HG02678 (cell line): Measurements from ENCODE around the gene ZNF276.
"Not testable (repeated sequence)": the region's sequence is repeated elsewhere in the genome, so short reads cannot be mapped to it uniquely, and the experiment has no call there.

Experiments
- ATAC-seq: cut with Tn5 transposase; IDR thresholded peaks from one replicate; pipeline ENCODE4 v1.9.1; 2021; ENCODE audit warnings: mild to moderate bottlenecking, moderate library complexity; ENCODE audit not compliant: unreplicated experiment

ZNF276 gene, protein sequence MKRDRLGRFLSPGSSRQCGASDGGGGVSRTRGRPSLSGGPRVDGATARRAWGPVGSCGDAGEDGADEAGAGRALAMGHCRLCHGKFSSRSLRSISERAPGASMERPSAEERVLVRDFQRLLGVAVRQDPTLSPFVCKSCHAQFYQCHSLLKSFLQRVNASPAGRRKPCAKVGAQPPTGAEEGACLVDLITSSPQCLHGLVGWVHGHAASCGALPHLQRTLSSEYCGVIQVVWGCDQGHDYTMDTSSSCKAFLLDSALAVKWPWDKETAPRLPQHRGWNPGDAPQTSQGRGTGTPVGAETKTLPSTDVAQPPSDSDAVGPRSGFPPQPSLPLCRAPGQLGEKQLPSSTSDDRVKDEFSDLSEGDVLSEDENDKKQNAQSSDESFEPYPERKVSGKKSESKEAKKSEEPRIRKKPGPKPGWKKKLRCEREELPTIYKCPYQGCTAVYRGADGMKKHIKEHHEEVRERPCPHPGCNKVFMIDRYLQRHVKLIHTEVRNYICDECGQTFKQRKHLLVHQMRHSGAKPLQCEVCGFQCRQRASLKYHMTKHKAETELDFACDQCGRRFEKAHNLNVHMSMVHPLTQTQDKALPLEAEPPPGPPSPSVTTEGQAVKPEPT

DNA sequence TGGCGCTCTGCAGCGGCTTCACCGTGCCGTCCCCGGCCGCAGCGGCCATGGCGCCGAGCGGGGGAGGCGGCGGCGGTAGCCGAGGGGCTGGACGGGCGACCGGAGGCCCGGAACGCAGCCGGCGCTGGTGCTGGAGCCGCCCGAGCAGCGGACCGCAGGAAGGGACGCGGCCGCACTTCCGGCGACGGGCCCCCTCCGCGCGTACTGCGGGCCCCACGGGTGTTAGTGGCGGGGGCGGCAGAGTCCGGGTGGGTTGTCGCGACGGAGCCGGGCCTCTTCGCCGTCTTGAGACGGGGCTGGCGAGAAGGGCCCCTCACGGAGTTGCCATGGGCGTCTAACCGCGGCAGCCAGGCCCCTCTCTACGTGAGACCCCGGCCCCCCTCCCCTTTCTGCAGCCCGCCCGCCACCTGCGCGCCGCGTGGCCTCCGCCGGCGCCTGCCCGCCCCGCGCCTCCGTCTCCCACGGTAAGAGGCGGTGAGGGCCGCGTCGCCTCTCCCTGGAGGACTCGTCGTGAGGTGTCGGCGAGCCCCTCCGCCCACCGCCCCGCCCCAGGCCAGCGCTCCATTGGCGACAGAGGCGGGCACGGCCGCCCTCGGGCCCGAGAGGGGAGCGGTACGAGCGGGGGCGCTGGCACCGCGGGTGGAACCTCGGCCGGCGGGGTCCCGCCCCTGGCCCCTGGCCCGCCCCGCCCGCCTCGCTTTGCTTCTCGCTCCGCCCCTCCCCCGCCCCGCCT lies at the start of gene ZNF276, which contains the start of gene VPS9D1:
TSS of gene ZNF276 (plus strand) at position 725 of the 733 bp plus-strand sequence. CDS start 104 bp downstream, outside the sequence.
TSS of gene VPS9D1 (minus strand) at position 86 of the 733 bp plus-strand sequence. CDS start at position 49, 37 bp downstream.
- ATAC-seq: peak; percentile 50

DNA sequence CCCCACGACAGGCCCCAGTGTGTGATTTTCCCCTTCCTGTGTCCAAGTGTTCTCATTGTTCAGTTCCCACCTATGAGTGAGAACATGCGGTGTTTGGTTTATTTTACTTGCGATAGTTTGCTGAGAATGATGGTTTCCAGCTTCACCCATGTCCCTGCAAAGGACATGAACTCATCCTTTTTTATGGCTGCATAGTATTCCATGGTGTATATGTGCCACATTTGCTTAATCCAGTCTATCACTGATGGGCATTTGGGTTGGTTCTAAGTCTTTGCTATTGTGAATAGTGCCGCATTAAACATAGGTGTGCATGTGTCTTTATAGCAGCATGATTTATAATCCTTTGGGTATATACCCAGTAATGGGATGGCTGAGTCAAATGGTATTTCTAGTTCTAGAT lies 49.8 kb upstream of the ZNF276 start:
- ATAC-seq: not testable (repeated sequence)

DNA sequence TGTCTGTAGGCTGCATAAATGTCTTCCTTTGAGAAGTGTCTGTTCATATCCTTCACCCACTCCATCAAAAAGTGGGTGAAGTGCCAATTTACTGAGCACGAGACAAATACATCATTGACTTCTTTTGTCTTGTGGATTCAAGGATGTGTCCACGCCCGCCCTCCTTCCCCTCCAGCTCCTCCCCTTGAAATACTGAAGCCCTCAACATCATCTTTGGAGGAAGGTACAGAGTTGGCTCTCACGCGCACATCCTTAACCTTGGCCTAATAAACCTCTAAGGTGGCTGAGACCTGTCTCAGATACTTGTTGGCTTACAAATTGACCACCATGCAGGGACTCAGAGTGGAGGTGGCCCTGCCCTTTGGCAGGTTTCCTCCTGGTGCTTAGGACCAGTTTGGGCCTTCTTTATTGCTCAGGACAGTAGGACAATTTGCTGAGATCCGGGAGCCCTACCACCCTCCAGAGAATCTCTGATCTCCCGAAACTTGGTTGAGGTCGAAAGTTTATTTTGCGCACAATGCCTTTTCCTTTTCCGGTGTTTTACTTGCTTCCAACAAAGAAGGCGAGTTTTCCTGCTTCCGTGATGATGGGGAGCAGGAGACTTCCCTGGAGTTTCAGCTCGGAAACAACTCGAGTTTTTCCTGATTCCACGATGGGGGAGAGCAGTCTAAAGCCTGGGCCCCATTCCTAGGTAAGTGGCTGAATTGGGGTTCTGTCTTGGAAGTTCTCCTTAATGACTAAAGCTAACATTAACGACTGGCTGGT lies 49.0 kb upstream of the ZNF276 start:
- no peak for ATAC-seq

DNA sequence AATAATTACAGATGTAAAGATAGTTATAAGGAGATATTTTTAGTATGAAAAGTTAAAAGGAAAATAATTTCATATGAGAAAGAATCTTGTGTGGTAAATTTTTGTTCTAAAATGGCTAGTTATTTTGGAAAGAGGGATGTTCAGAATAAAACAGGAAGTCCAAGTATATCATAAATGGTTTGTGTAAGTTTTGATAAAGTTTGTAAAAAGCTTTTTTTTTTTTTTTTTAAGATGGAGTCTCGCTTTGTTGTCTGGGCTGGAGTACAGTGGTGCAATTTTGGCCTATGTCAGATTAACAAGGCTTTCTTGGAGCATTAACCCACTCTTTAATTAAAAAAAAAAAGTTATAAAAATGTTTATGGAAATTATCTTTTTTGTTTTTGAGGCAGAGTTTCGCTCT lies 43.1 kb upstream of the ZNF276 start:
- no peak for ATAC-seq

DNA sequence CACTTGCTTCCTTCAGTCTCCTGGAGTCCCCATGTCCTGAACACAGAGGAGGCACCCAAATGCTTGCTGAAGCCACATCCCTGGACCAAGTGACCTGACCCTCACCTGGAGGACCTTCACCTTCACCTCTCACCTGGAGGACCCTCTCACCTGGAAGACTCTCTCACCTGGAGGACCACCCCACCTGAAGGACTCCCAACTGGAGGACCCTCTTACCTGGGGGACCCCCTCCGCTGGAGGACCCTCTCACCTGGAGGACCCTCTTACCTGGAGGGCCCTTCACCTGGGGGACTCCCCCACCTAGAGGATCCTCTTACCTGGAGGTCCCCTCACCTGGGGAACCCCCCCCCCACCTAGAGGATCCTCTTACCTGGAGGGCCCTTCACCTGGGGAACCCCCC lies 35.4 kb upstream of the ZNF276 start:
- no peak for ATAC-seq

DNA sequence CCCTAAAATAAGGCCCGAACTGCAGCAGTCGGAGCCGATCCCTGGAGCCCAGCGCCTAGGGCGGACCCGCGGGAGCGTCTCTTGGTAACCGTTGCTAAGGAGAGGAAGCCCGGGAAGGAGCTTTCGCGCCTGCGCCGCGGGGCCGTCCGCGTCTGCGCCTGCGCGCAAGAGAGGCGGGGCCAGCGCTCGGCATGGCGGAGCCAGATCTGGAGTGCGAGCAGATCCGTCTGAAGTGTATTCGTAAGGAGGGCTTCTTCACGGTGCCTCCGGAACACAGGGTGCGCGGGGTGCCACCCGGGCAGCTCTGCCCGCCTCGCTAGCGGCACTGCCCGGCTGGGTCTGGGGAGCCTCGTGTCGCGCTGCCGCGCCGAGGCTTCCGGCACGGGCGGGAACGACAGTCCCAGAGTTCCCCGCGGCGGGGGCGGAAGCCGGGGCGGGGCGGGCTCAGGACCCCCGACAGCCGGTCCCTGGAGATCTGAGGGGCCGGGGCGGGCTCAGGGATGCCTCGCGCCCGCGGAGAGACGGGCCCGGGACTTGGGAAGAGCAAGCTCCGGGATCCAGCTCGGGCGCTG lies 34.7 kb upstream of the ZNF276 start, which contains the start of gene CDK10:
TSS of gene CDK10 (plus strand) at position 170 of the 572 bp plus-strand sequence. CDS start at position 192, 22 bp downstream.
- ATAC-seq: peak; percentile 83

DNA sequence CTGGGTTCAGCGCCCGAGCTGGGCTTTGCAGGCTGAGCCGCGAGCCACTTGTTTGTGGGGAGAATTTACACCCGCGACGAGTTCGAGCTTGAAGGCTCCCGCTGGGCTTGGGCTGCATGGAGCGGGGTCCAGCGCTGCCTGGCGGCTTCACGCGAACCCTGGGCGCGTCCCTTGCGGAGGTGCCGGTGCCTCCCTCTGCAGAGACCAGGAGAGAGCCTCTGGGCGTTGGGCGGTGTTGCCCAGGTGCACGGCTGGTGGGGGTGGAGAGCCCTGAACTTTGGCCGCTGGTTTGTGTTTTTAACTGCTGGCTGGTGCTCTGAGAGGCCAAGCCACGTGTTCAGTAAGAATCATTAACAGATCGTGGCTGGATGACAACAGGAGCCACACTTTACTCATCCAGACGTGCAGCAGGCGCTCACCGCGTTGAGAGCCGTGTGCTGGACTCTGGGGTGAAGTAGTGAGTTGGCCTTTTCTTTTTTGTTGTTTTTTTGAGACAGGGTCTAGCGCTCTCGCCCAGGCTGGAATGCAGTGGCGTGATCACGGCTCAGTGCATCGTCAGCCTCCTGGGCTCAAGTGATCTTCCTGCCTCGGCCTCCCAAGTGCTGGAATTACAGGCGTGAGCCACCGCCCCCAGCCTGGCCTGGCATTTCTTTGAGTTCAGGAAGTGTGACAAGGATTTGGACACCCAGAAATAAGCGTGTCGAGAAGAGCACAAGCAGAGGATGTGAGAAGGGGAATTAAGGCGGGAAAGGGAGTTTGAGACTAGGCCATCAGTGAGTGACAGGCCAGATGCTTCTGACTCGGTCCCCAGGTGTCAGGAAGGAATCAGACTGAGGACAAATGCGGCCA lies 34.0 kb upstream of the ZNF276 start:
- peak; percentile 48 for ATAC-seq

DNA sequence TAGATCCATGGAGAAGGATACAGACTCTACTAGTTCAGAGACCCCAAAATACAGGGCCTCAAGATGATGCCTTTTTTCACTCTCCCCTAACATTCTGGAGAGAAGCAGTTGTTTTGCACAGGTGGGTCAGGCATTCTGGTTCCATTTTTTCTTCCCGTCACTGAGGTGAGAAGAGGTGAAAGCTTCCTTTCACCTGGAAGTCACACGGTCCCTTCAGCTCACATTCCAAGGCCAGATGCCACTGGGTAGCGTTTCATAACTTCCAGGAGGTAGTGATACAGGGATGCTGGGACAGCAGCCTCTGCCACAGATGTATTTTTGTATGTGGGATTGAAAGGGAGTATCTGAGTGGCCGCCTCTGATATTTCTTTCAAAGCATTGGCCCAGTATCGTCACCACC lies 32.9 kb upstream of the ZNF276 start:
- ATAC-seq: no peak

DNA sequence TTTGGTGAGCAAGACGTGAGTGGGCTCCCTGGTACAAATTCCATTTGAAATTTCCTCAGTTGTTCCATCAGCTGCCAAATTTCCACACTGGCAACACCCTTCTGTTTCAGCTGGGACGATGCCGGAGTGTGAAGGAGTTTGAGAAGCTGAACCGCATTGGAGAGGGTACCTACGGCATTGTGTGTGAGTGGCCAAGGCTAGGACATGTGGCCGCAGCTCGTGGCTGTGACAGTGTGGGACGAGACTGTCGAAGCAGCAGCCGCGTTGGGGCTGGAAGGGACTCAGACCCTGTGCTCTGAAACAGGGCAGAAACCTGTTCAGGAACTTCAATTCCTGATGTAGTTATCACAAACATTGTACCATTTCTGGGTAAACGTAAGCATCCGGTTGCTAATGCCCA lies 32.2 kb upstream of the ZNF276 start:
- ATAC-seq: no peak

DNA sequence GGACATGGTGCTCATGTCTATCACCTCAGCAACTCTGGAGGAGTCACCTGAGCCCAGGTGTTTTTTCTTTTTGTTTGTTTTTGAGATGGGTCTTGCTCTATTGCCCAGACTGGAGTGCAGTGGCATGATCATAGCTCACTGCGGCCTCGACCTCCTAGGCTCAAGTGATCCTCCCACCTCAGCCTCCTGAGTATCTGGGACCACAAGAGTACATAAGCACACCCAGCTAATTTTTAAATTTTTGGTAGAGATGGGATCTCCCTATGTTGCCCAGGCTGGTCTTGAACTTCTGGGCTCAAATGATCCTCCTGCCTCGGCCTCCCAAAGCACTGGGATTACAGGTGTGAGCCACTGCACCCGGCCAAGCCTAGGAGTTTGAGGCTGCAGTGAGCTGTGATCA lies 31.7 kb upstream of the ZNF276 start:
- ATAC-seq: not testable (repeated sequence)

DNA sequence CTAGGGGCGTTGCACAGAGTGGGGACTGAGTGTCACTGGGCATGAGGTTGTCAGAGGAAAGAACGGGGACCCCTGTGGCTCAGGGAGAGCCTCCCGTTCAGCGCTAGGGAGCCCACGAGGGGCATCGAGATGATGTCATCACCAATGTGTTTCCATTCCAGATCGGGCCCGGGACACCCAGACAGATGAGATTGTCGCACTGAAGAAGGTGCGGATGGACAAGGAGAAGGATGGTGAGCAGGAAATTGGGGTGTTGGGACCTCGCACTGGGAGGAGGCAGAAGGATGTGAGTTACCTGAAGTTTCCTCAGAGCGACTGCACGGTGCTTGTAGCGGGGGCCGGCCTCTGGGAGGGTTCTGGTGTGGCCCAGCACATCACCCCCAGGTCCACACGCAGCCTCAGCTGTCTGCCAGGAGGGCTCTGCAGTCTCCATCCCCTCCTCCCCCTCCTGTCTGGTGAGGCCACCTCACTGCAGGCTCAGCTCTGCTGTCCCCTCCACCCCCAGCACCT lies 30.9 kb upstream of the ZNF276 start:
- ATAC-seq: no peak

DNA sequence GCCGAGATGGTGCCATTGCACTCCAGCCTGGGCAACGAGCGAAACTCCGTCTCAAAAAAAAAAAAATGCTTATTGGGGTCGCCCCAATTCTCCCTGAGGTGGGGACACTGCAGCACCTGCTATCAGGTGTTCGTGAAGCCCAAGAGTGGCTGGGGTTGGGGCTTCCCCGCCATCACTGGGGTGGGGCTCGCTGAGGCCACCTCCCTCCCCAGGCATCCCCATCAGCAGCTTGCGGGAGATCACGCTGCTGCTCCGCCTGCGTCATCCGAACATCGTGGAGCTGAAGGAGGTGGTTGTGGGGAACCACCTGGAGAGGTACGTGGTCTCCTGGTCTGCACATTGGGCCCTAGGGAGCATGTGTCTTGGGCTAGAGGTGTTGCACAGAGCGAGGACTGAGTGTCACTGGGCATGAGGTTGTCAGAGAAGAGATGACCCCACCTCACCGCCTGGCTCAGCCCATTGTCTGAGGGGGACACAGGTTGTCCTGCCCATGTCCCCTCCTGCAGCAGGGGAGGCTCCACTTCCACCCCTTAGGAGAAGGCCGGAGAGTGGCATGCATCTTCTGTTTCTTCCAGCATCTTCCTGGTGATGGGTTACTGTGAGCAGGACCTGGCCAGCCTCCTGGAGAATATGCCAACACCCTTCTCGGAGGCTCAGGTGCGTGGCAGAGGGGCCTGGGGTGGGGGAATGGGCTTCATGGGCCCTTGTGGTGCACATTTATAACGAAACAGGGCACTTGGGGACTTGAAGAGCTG lies 29.9 kb upstream of the ZNF276 start:
- ATAC-seq: no peak

DNA sequence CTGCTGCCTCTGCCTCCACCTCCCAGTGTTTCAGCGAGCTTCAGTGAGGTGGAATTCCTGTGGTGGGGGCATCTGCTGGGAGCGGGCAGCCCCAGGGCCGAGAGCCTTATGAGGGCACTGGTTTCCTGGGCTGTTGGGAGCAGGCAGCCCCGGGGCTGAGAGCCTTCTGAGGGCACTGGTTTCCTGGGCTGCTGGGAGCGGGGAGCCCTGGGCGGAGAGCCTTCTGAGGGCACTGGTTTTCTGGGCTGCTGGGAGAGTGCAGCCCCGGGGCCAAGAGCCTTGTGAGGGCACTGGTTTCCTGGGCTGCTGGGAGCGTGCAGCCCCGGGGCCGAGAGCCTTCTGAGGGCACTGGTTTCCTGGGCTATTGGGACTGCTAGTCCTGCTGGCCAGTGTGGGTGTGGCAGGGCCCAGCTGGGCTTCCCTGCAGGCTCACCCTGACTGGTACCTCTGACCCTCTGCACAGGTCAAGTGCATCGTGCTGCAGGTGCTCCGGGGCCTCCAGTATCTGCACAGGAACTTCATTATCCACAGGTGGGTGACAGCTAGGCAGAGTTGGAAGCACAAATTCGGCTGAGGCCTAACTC lies 29.3 kb upstream of the ZNF276 start:
- ATAC-seq: no peak

DNA sequence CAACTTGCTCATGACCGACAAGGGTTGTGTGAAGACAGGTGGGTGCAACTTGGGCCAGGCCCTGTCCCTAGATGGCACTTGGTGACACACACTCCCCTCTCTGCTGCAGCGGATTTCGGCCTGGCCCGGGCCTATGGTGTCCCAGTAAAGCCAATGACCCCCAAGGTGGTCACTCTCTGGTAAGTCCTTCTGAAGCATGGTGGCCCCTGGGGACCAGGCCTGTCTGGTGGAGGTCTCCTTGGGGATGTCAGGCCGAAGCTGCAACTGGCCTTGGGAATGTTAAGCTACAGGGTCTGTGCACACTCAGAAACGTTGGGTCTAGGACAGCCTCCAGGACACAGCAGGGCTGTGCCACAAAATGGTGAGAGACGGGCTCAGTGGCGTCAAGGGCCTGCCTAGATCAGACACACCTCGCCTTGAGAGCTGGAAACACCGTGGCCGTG lies 28.0 kb upstream of the ZNF276 start:
- no peak for ATAC-seq

DNA sequence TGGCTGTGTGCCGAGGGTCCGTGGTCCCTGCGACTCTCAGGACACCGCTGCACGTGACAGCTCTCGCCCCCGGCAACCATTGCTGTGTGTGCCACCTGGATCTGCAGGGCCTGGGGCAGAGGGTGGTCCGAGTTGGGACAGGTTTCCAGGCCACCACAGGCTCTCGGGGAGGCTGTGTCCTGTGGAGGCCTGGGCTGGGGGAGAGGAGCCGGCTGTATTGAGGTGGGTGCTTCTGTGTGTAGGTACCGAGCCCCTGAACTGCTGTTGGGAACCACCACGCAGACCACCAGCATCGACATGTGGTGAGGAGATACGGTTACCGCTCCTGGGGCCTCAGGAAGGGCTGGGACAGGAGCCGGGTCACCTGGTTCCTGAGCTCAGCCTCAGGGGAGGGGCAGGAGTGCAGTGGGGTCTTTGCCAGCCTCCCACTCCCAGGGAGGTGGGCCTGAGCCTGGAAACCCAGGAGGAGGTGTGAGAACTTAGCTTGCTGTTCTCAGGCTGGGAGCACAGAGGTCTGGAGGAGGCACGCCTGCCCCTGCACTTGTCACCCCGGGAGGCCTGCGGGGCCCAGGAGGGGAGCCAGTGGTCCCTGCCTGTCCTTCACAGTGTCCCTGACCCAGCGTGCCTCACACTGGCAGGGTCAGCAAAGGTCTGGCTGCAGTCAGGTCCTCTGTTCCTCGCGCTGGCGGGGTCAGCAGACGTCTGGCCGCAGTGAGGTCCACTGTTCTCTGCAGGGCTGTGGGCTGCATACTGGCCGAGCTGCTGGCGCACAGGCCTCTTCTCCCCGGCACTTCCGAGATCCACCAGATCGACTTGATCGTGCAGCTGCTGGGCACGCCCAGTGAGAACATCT lies 27.2 kb upstream of the ZNF276 start:
- no peak for ATAC-seq

DNA sequence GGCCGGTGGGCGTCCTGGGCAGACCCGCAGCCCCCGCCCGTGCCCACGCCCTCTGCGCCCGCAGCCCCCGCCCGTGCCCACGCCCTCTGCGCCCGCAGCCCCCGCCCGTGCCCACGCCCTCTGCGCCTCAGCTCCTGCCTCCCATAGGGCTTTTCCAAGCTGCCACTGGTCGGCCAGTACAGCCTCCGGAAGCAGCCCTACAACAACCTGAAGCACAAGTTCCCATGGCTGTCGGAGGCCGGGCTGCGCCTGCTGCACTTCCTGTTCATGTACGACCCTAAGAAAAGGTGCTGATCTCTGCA lies 26.6 kb upstream of the ZNF276 start:
- ATAC-seq: not testable (repeated sequence)

DNA sequence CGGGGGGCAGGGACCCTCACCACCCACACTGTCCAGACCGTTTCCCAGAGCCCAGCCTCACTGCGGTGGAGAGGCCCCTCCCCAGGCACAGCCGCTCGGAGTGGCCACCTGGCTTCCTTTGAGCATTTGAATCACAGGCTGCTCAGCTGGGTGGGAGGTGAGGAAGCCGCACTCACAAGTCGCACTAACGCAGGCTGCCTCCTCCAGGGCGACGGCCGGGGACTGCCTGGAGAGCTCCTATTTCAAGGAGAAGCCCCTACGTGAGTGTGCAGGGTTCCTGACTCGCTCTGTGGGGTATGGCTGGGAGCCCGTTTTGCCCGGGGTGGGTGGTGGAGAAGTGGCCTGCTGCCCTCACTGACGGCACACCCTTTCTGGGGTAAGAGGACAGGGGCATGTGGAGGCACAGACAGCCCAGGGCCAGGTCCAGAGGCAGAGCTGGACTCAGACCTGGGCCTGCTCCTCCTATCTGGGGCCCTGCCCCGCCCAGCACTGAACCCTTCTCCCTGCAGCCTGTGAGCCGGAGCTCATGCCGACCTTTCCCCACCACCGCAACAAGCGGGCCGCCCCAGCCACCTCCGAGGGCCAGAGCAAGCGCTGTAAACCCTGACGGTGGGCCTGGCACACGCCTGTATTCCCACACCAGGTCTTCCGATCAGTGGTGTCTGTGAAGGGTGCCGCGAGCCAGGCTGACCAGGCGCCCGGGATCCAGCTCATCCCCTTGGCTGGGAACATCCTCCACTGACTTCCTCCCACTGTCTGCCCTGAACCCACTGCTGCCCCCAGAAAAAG lies 26.1 kb upstream of the ZNF276 start:
- no peak for ATAC-seq
